H1 (cell line): ENCODE results near the gene TUBA1A. TPM values are rescaled to one million over a fixed set of nuclear protein-coding genes. Genes with fewer than 3 reads are reported as not detected.

Experiments
- RNF2 ChIP-seq: fragments of 200-900, 300-1000 bp; sonication (generic); IDR thresholded peaks from 2 replicates; pipeline ENCODE4 v1.7.1; 2016; ENCODE audit warnings: borderline replicate concordance, low read depth, mild to moderate bottlenecking, antibody characterized with exemption, low read length; ENCODE audit not compliant: poor library complexity, severe bottlenecking; ENCODE audit errors: missing control alignments
- polyA plus RNA-seq, 7 experiments: library from polyadenylated mRNA; depleted of rRNA in 3 of 7; stranded (reverse) in 5 of 7; unstranded in 2 of 7; fragments of >200 nt in 5 of 7; fragments of 200-250 nt in 2 of 7; gene quantifications; 1 replicate in 5 of 7; 2 replicates in 1 of 7; 4 replicates in 1 of 7; pipeline versions ENCODE4 v1.2.1 to v1.2.3, GENCODE V29; 2011 to 2013; ENCODE audit warnings: missing spikeins in 2 of 7, mixed read lengths in 2 of 7
- total RNA-seq: library from RNA; stranded (reverse); fragmentation: NEBNext Ultra II Directional; extraction: Animal tissue kit (Norgen Biotek cat#: 25700); gene quantifications from 2 replicates; pipeline ENCODE4 v1.2.1, GENCODE V29; 2021

The TUBA1A gene
- total and polyA plus RNA-seq, 2 of the 8 experiments (the other 6 are each of a cell fraction or from before 2014, with no cell fraction given), result 283 to 1,018 TPM

- TF ChIP-seq RNF2, result no peak
- TF ChIP-seq, all 59 proteins: peak for 0
These were observed 1.1 kb upstream of the TUBA1A start (continued) for GRCh38 chr12:49189731-49190716.
